ENCODE measurements around the gene IGSF23.
"Not testable (repeated sequence)": the region's sequence is repeated elsewhere in the genome, so short reads cannot be mapped to it uniquely, and the experiment has no call there.

IGSF23 gene

DNA sequence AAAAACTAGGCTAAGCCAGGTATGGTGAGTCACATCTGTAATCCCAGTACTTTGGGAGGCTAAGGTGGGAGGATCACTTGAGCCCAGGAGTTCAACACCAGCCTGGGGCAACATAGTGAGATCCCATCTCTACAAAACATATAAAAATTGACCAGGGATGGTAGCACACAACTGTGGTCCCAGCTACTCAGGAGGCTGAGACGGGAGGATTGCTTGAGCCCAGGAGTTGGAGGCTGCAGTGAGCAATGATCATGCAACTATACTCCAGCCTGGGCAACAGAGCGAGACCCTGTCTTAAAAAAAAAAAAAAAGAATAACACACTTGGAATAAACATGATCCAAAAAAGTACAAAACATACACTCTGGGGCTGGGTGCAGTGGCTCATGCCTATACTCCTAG lies 56.7 kb downstream of the IGSF23 start:
- not testable (repeated sequence) for DNase-seq

DNA sequence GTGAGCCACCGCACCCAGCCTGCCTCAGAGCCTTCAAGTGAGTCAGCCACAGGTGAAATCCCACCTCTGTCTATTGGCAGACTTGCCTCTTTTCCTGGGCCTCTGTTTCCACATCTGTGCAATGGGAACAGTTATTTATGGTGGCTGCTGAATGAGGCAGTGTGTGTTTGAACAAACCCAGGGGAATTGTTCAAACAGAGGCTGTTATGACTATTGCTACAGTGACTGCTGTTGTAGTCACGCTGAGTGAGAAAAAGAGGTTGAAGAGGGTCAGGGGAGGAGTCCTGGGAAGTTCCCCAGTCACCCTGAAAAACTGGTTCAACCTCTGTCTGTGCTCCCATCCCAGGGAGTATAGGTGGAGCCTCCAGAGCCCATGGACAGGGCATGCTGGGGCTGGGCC lies 58.0 kb downstream of the IGSF23 start, which contains the start of gene CEACAM19:
Gene CEACAM19, plus strand, starts transcription at position 83 of the 400 bp plus-strand sequence. CDS start 450 bp downstream, outside the sequence.
- DNase-seq, result no peak

DNA sequence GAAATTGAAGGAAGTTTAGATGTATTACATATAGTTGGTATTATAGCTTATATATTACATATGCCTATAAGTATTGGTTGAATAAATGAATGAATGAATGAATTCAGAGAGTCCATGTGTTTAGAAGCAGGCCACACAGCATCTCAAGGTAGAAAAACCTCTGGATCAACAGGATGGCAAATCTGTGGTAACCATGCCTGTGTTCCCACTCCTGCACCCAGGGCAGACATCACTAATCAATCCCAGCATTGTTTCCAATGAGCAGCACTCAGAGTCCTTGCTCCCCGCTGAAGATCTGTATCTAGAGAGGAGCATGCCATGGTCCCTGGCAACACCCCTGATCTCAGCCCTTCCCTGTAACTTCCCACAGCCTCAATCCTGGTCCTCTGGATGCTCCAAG lies 58.9 kb downstream of the IGSF23 start:
- no peak for DNase-seq

DNA sequence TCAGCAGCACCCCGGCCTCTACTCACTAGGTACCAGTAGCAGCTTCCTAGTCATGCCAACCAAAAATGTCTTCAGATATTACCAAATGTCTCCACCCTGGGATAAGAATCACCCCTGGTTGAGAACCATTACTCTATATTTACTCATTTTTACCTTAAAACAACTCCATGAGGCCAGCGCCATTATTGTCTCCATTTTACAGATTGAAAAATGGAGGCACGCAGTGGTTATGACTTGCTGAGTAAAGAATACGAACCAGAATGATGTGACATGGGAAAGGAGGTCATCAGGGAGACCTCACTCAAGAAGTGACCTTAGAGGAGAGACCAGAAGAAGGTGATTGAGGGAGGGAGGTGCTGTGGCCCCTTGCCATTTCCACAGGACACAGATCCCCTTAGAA lies 60.1 kb downstream of the IGSF23 start:
- no peak for DNase-seq

DNA sequence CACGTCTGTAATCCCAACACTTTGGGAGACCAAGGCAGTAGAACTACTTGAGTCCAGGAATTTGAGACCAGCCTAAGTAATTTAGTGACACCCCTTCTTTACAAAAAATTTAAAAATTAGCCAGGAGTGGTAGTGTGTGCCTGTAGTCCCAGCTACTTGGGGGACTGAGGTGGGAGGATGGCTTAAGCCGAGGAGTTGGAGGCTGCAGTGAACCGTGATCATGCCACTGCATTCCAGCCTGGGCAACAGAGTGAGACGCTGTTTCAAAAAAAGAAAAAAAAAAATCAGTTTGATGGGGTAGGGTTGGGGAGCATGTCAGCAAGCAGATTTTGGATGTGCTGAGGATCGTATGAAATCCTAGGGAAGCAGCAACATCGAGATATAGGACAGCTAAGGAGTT lies 62.2 kb downstream of the IGSF23 start:
- no peak for DNase-seq

DNA sequence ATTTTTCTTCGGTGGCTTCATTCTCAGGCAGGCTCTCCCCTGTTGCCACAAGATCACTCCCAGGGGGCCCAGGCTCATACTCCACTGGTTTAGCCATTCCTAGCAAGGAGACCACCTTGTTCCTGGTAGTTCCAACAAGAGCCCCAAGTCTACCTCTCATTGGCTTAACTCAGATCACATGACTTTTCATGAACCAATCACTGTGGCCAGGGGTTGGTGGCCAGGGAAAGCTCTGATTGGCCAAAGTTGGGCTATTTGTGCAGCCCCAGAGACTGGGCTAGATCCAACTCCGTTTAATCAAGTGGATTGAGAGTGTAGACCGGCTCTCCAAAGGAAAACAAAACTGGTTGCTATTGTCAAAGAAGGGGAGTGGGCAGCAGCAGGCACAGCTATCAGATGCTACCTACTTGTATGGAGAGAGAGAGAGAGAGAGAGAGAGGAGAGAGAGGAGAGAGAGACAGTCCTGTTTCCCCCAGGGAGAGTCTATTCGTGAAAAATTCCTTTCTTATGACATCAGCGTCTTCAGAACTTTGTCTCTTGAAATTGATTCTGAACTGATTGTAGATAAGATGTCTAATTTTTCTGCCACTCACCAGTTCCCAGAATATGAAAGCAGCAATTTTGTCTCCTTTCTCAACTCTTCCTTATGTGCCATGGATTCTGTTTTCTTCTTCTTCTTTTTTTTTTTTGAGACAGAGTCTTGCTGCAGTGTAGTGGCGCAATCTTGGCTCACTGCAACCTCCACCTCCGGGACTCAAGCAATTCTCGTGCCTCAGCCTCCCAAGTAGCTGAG lies 63.9 kb downstream of the IGSF23 start:
- peak; percentile 78 for DNase-seq

DNA sequence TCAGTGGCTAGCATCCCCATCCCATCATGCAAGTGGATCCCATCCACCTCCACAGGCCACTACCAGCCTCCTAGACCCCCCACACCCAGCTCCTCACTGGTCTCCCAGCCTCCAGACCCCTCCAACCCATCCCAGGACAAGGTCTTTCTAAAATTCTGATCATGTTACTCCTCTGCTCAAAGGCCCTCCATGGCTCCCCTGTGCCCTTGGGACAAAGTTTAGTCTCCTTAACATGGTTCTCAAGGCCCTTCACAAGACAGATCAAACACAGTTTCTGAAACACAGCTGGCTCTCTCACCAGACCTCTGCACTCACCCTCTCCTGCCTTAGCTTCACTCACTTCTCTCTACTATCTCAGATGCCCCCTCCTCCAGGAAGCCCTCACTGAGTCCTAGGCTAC lies 67.2 kb downstream of the IGSF23 start:
- no peak for DNase-seq

DNA sequence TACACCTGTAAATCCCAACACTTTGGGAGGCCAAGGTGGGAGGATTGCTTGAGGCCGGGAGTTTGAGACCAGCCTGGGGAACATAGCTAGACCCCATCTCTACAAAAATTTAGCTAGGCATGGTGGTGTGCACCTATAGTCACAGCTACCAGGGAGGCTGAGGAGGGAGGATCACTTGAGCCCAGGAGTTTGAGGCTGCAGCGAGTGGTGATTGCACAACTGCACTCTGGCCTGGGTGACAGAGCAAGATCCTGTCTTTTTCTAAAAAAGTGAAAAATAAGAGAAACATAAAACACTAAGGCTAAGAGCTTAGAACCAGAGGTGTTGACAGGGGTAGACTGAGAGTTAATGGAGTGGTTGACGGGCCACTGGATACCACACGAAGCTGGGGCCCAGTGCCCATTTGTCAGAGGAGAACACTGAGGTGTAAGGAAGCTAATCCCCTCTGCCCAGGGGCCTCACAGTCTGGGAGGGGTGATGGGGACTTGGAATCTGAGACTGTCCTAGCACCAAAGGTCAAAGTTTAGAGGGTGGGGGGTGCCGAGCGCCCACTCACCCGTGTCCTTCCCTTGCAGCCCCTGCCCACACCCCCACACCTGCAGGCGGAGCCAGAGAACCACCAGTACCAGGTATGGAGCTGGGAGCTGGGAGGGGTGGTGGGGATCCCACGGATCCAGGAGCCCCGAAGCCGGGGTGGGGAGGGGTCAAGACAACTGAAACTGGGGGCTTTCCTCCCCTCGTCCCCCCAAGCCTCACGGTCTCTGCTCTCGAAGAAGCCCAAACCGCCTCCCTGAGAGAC lies 68.8 kb downstream of the IGSF23 start:
- no peak for DNase-seq

DNA sequence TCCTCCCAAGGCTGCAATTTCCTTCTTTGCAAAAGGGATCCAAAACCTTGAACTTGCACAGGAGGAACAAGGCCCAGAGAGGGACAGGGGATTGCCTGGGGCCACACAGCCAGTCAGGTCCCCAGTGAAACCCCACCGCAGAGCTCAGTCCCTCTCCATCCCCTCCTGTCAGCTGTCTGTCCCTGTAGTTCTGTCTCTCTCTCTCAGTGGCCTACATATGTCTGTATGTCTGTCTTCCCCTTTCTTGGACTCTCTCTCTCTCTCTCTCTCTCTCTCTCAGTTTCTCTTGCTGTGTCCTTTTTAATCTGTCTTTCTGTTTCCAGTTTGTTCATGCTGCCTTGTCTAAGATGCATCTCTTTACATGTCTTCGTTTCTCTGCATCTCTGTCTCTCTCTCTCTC lies 69.4 kb downstream of the IGSF23 start:
- DNase-seq, result no peak

DNA sequence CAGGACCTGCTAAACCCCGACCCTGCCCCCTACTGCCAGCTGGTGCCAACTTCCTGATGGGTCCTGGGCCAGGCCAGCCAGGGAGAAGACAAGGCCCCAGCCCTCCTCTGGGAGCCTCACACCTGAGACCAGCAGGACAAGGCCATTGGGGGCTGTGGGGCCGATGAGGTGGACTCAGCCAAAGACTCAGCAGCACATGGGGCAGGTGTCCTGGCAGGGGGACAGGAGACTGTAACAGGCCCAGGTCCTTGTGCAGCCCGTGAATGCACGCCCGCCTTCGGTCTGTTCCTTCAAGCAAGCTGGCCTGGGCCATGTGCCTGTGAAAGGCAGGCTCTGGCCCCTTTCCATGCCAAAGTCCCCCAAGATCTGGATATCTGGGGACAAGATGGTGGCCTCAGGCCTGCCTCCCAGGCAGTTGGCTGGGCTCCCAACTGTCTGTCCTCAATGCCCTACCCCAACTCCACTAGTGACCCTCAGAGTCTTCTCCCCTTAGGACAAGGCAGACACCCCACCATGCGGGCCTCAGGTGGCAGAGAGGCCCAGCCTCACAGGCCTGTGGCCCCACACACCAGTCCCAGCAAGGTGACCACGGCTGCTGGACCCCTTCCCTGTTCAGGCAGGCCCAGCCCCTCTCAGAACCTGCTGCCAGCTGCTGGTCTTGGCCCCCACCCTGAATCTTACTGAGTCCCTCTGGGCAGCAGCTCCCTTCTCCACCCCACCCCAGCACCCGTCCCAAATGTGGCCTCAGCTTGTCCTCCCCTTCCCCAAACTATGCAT lies 70.3 kb downstream of the IGSF23 start:
- no peak for DNase-seq

DNA sequence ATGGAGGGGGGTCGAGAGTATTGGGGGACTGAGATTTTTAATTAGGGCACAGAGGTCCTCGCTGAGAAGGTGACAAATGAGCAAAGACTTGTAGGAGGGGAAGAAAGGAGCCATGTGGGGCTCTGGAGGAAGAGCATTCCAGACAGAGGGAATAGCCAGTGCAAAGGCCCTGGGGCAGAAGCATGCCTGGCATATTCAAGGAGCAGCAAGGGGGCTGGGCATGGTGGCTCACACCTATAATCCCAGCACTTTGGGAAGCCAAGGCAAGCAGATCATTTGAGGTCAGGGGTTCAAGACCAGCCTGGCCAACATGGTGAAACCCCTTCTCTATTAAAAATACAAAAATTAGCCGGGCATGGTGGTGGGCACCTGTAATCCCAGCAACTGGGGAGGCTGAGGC lies 71.0 kb downstream of the IGSF23 start:
- DNase-seq, result not testable (repeated sequence)

DNA sequence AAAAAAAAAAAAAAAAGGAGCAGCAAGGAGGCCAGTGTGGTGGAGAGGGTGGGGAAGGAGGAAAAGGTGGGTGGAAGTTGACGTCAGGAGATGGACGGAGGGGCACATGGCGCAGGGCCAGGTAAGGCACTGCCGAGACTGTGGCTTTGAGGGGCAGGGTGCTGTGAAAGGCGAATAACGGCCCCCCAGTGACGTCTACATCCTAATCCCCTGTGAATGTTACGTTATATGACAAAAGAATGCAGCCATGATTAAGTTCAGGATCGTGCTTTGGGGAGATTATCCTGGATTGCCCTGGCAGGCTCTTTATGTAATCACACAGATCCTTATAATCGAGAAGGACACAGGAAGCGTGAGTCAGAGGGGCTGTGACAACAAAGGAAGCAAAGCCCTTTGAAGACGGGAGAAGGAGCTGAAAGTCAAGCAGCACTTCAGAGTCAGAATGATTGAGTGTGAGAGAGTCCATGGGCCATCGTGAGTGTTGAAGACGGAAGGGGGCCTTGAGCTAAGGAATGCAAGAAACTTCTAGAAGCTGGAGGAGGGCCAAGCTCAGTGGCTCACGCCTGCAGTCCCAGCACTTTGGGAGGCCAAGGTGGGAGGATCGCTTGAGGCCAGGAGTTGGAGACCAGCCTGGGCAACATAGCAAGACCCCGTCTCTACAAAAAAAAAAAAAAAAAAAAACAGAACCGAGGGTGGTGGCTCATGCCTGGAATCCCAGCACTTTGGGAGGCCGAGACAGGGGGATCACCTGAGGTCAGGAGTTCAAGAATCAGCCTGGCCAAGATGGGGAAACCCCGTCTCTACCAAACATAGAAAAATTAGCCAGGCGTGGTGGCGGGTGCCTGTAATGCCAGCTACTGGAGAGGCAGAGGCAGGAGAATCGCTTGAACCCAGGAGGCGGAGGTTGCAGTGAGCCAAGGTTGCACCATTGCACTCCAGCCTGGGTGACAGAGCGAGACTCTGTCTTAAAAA lies 71.8 kb downstream of the IGSF23 start:
- peak; percentile 92 for DNase-seq

DNA sequence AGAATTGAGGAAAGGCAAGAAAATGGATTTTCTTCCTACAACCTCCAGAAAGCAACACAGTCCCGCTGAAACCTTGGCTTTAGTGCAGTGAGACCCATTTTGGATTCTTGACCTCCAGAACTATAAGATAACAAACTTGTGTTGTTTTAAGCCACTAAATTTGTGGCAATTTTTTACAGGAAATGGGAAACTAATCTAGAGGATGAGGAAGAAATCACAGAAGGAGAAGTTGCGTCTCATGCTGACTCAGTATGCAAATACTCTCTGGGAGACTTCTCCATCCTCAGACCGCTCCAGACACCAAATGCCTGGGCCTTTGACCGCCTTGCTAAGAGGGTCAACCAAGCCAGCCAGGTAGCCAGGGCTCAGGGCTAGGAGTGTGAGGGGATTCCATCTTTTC lies 72.5 kb downstream of the IGSF23 start:
- peak; percentile 29 for DNase-seq

Measured in fibroblast of upper back skin (primary cell).